Activated CD4-positive, alpha-beta T cell treated with anti-CD3 and anti-CD28 coated beads, Interleukin-2, amount 50 U/mL, for 4 hours (primary cell): ENCODE measurements around the gene VWA3B.
"Not testable (repeated sequence)": the region's sequence is repeated elsewhere in the genome, so short reads cannot be mapped to it uniquely, and the experiment has no call there.

Experiments
- DNase-seq, 2 experiments: peaks; one replicate each; pipeline ENCODE4 v3.0.0-alpha.2; 2020

The VWA3B gene

DNA sequence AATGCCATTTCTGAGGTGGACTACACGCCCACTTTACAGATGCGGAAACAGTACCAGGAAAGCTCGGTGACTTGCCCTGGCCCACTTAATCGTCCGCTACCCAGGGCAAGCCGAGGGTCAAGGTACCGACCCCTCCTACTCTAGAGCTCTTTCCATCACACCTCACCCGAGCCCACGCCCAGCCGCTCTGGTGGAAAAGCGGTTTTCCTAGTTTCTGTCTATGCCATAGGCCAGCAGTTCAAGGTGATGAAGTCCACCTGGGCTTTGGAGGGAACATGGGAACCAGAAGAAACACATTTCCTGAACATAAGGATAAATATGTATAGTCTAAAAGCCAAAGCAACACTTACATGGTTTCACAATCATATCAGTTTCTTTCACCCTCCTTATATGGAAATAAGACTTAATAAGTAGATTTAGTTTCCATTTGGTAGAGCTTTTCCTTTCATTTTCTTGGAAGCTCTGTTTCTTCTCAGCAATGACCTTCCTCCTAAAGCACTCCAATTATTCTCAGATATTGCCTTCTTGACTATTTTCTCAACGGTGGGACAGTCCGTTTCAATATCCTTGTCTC lies 567 bp downstream of the VWA3B start:
- DNase-seq: no peak

DNA sequence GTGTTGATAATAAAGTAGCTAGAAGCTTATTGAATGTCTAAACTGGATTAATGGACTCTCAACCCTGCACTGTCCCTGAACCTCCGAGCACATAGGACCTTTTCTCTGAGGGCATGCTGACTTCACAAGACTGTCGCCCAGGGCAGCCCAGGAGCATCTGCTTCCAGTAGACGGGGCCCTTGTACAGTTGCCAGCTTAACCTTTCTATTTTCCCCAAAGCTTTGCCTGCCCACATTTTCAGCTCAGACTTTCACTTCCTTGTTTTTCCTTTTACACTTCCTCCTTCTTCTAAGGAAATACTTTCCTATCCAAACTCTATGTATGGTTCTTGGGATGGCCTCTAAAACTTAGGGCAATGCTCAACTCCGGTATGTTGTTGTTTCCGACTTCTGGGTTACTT lies 1.3 kb downstream of the VWA3B start:
- no peak for DNase-seq

- DNase-seq: no peak
Observed at GRCh38 chr2:98089941-98090340, 3.0 kb downstream of the VWA3B start.

GRCh38 chr2:98090951-98091350 lies 4.0 kb downstream of the VWA3B start:
- no peak for DNase-seq

- no peak for DNase-seq
Observed at GRCh38 chr2:98091738-98092137, 4.8 kb downstream of the VWA3B start.

GRCh38 chr2:98093146-98093545 lies 6.2 kb downstream of the VWA3B start:
- DNase-seq: no peak

DNA sequence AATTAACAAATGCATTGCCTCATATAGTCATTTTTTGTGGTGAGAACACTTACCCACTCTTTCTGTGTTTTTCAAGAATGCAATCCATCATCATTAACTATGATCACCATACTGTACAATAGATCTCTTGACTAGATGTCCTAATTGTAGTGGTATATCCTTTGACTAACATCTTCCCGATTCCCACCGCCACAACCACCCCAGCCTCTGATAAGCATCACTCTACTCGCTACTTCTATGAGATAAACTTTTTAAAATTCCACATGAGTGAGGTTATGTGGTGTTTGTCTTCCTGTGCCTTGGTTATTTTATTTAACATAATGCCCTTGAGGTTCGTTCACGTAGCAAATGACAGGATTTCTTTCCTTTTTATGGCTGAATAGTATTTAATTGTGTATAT lies 6.6 kb downstream of the VWA3B start:
- DNase-seq: no peak

DNA sequence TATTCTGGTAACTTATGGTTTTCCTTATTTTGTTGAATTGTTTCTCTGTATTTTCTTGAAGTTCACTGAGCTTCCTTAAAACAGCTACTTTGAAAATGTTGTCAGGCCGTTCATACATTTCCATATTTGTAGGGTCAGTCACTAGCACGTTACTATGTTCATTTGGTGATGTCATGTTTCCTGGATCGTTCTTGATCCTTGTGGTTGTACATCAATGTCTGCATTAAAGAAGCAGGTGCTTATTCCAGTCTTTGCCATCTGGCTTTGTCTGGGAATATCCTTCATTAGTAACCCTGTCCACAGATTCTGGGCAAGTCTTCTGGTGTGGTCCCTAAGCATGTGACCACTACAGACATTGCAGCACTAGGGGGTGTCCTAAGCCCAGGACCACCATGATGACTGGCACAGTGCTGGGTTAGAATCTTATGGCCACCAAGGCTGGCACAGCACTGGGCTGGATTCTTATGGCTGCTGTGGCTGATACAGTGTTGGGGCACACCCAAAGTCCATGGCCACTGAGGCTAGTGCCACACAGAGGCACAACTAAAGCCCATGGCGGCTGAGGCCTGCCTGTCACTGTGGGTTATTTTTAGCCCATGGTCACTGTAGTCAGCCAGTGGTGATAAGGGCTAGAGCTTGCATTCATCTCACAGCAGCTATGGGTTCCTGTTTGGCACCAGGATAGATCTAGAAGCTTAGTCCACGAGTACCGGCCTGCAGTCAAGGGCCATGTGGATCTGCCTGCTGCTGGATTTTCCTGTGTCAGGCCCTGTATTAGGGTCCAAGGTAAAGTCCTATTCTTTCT lies 13.2 kb downstream of the VWA3B start:
- DNase-seq: no peak

DNA sequence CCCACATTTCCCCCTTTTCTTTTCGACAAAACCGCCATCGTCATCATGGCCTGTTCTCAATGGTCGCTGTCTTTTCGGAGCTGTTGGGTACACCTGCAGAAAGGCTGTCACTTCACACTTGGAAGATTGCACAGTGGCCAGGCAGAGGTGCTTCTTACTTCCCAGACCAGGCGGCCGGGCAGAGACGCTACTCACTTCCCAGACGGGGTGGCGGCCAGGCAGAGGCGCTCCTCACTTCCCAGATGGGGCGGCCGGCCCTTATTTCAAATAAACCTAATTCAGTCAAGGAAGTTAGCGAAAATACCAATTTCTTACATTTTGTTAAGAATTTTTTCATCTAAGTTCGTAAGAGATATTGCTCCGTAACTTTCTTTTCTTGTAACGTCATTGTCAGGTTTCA lies 15.3 kb downstream of the VWA3B start:
- not testable (repeated sequence) for DNase-seq

DNA sequence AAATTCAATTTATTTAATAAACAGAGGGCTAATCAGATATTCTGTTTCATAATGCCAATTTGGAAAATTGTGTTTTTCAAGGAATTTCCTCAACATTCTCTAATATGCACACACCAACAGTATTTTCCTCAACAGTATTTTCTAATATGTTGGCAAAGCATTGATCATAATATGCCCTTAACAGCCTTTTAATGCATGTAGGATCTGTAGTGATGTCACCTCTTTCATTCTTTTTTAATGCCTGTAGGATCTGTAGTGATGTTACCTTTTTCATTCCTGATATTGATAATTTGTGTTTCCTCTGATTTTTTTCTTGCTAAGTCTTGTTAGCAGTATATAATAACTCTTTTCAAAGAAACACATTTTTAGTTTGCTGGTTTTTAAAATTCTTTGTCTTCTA lies 15.9 kb downstream of the VWA3B start:
- DNase-seq: no peak

DNA sequence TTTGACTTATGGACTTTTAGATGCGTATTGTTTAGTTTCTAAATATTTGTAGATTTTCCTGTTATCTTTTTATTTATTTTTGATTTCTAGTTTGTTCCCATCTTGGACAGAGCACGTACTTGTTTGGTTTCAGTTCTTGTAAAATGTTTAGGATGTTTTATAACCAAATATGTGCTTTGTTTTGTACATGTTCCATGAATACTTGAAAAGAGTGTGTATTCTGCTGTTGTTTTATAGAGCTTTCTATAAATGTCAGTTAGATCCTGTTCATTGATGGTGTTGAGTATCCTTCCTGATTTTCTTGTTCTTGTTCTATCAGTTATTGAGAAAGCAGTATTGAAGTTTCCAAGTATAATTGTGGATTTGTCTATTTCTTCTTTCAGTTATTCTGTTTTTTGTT lies 21.1 kb downstream of the VWA3B start:
- DNase-seq: no peak

DNA sequence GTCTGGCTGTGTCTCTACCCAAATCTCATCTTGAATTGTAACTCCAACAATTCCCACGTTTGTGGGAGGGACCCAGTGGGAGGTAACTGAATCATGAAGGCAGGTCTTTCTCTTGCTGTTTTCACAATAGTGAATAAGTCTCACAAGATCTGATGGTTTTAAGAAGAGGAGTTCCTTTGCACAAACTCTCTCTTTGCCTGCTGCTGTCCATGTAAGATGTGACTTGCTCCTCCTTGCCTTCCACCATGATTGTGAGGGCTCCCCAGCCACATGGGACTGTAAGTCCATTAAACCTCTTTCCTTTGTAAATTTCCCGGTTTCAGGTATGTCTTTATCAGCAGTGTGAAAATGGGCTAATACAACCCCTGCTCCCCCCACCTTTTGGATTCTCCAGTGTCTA lies 23.8 kb downstream of the VWA3B start:
- no peak for DNase-seq

- no peak for DNase-seq
Observed at GRCh38 chr2:98114643-98115330, 27.8 kb downstream of the VWA3B start.

DNA sequence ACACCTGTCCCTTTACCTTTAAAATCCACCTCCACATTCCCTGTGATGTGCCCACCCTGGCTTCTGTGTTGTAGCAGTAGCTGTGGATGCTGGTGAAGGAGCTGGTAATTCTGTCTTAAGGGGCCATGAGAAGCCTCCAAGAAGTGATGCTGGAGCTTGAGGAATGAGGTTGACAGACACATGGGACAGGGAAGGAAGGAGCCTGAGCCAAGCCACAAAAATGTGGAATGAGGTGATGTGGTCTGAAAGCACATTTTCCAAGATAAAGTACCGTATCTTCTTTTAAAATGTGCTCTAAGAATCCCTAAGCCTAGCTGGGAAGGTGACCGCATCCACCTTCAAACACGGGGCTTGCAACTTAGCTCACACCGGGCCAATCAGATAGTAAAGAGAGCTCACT lies 31.2 kb downstream of the VWA3B start:
- DNase-seq: no peak

- no peak for DNase-seq
Observed at GRCh38 chr2:98118852-98119251, 31.9 kb downstream of the VWA3B start.

DNA sequence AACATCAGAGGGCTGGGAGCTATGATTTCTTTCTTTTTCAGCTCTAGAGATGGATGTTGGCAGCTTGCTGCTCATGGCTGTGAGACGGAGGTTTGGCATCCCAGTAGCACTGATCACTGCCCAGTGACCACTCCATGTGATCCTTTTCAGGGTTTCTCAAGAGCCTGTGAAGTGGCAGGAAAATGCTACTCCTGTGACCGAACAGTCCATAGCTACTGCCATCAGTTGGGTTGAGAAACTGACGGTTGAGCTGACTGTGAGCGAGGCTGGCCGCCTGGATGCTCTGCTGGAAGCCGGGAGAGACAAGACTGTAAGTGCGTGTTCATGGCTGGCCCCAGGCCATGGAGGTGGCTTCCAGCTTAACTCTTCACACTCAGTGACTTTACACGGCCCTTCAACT lies 34.2 kb downstream of the VWA3B start:
- no peak for DNase-seq

DNA sequence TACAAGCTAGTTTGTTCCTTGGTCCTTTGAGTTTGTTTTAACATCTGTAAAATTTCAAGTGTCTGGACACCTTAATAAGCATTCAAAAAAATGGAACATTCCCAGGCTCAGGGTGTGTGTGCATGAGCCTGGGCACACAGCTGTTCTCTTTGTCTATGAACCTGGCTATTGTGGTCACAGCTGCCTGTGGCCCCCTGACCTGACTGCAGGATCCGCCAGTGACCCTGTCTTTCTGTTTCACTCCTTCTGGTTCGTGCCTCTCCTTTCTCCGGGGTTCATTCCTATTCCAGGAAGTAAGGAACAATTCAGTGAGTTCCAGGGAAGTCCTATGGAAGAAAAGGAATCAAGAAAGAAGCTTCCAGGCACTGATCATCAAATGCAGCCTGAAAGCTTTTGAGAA lies 35.6 kb downstream of the VWA3B start:
- DNase-seq: no peak

DNA sequence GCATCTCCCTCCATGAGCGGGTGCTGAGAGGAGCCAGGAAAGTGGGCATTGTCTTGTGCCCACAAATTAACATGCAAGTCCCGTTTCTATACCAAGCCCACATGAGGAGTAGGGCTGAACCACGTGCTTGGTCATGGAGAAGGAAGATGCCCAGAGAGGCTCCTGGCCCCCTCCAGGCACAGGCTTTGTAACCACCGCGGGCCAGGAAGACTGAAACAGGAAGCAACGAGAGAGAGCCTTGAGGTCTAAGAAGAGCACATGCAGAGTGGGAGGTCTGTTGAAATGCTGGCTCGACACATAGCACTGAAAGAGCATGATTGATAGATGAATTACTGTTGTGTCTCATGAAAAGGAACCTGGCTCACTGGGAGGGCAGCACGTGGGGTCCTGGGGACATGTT lies 36.3 kb downstream of the VWA3B start:
- no peak for DNase-seq

DNA sequence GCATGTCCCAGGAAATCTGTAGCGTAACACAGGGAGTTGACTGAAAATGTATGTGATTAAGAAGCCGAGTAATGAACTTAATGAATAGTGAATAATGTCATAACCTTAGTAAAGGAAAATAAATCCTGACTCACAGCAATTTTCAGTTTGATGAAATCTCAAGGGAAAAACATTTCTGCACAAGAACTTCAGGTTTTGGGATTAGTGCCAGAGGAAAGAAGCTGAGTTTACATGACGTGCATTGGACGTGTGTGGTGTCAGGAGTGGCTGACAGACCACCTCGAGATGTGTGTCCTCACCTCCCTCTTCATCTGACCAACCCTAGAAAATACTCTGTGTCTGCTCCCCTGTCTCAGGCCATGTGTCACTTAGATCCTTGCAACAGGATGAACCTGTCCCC lies 39.1 kb downstream of the VWA3B start:
- no peak for DNase-seq

GRCh38 chr2:98127229-98127989 lies 40.4 kb downstream of the VWA3B start:
- no peak for DNase-seq

DNA sequence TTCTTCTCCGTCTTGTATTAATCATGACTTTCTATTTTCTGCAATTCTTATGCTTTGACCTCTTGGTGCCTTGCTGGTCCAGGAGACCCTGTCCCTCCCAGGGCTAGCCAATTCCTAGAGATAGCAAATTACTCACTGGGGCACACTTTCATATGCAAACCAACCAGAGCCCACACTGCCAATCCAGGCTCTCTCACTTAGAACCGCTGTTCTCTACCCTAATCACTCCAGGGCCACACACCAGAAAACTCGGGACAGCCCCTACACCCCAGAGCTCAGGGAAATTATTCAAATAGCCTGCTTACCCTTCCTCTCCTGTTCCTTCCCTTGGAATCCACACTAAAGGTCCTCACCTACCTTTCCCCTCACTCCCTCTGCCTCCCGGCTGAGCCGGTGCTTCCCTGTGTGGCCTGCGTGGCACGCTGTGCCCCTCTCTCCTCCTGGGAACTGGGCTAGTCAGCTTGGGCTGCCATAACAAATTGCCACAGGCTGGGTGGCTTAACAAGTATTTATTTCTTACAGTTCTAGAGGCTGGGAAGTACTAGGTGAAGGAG lies 41.7 kb downstream of the VWA3B start:
- DNase-seq: no peak

DNA sequence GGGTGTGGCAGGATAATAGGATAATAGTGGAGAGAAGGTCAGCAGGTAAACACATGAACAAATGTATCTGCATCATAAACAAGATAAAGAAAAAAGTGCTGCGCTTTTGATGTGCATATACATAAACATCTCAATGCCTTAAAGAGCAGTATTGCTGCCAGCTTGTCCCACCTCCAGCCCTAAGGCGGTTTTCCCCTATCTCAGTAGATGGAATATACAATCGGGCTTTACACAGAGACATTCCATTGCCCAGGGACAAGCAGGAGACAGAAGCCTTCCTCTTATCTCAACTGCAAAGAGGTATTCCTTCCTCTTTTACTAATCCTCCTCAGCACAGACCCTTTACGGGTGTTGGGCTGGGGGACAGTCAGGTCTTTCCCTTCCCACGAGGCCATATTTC lies 43.1 kb downstream of the VWA3B start:
- DNase-seq: not testable (repeated sequence)
